ENCODE results near the gene ERG. TPM values are rescaled to one million over a fixed set of nuclear protein-coding genes. Genes with fewer than 3 reads are reported as not detected.

Gene ERG
- total RNA-seq, 2 experiments from 2014 or later, result not detected

GRCh38 chr21:38351176-38351959 is 146.9 kb downstream of the ERG start:
- CTCF ChIA-PET (ENCODE audit: unreplicated experiment), result interaction anchor here (0.5 kb wide), 1 partner anchor 71 kb away, joined by 3 read pairs; no protein-coding TSS in a partner anchor

GRCh38 chr21:38350684-38351083 is 147.6 kb downstream of the ERG start:
- no peaks in the 10 kb centered on the region for H3K9me3 ChIP-seq (ENCODE audit: low read length)
- no peaks in the 10 kb centered on the region for H3K4me1 ChIP-seq (ENCODE audit: insufficient read depth, low read length, poor library complexity, severe bottlenecking)
- no peak overlapping the region for H2AFZ ChIP-seq (ENCODE audit: low read length)
- intact Hi-C loops (cut with micrococcal nuclease; ENCODE audit: unreplicated experiment), result loop anchor here (5.0 kb wide), 1 partner anchor 193 kb away; no protein-coding TSS in a partner anchor
- POLR2A ChIA-PET, result no interaction called here
- no peak overlapping the region for H3K4me3 ChIP-seq (ENCODE audit: low read depth, low read length, poor library complexity, severe bottlenecking)
- BruUV-seq (replicated peaks), result no TSS peak
- H3K79me2 ChIP-seq (ENCODE audit: insufficient read depth, low read depth, low read length), result no peaks in the 10 kb centered on the region
- H3K36me3 ChIP-seq (ENCODE audit: insufficient read depth, low read length), result no peaks in the 10 kb centered on the region
- no peak overlapping the region for H3K4me2 ChIP-seq (ENCODE audit: low read length)
- no peak for DNase-seq (ENCODE audit: low spot score)
- H3K27ac ChIP-seq (ENCODE audit: low read depth, low read length, poor library complexity, severe bottlenecking), result no peak overlapping the region
- CTCF ChIA-PET (ENCODE audit: unreplicated experiment), result no interaction called here
- H3K9me2 ChIP-seq (ENCODE audit: insufficient read depth, low read length), result no peaks in the 10 kb centered on the region
- TF ChIP-seq EZH2phosphoT487 (IDR thresholded peaks at IDR 0.05; ENCODE audit: borderline replicate concordance, low read depth, low read length) (no peak), CTCF (conservative IDR thresholded peaks at IDR 0.05; ENCODE audit: low read length) (no peak)
- no peaks in the 10 kb centered on the region for H4K20me1 ChIP-seq (ENCODE audit: insufficient read depth, low read length)

More at GRCh38 chr21:38351176-38351959, 146.9 kb downstream of the ERG start:
- Histone ChIP-seq H3K79me2 (ENCODE audit: insufficient read depth, low read depth, low read length) (no peaks in the 10 kb centered on the region), H3K9me2 (ENCODE audit: insufficient read depth, low read length) (no peaks in the 10 kb centered on the region), H3K27ac (ENCODE audit: low read depth, low read length, poor library complexity, severe bottlenecking) (no peak overlapping the region), H3K4me3 (ENCODE audit: low read depth, low read length, poor library complexity, severe bottlenecking) (no peak overlapping the region), H2AFZ (ENCODE audit: low read length) (no peak overlapping the region), H3K9me3 (ENCODE audit: low read length) (no peaks in the 10 kb centered on the region), H3K4me2 (ENCODE audit: low read length) (no peak overlapping the region), H3K4me1 (ENCODE audit: insufficient read depth, low read length, poor library complexity, severe bottlenecking) (no peaks in the 10 kb centered on the region), H3K36me3 (ENCODE audit: insufficient read depth, low read length) (no peaks in the 10 kb centered on the region), H4K20me1 (ENCODE audit: insufficient read depth, low read length) (no peaks in the 10 kb centered on the region)
- TF ChIP-seq CTCF (conservative IDR thresholded peaks at IDR 0.05; ENCODE audit: low read length) (no peak), EZH2phosphoT487 (IDR thresholded peaks at IDR 0.05; ENCODE audit: borderline replicate concordance, low read depth, low read length) (no peak)
- DNase-seq (ENCODE audit: low spot score), result no peak
- intact Hi-C loops (cut with micrococcal nuclease; ENCODE audit: unreplicated experiment), result loop anchor here (5.0 kb wide), 1 partner anchor 194 kb away; no protein-coding TSS in a partner anchor
- POLR2A ChIA-PET, result no interaction called here
- BruUV-seq (replicated peaks), result no TSS peak

GRCh38 chr21:38349977-38350376 is 148.3 kb downstream of the ERG start:
- Histone ChIP-seq H3K4me1 (ENCODE audit: insufficient read depth, low read length, poor library complexity, severe bottlenecking) (no peaks in the 10 kb centered on the region), H3K4me2 (ENCODE audit: low read length) (no peak overlapping the region), H3K36me3 (ENCODE audit: insufficient read depth, low read length) (no peaks in the 10 kb centered on the region), H3K9me2 (ENCODE audit: insufficient read depth, low read length) (no peaks in the 10 kb centered on the region), H4K20me1 (ENCODE audit: insufficient read depth, low read length) (no peaks in the 10 kb centered on the region), H3K9me3 (ENCODE audit: low read length) (no peaks in the 10 kb centered on the region), H3K4me3 (ENCODE audit: low read depth, low read length, poor library complexity, severe bottlenecking) (no peak overlapping the region), H3K27ac (ENCODE audit: low read depth, low read length, poor library complexity, severe bottlenecking) (no peak overlapping the region), H2AFZ (ENCODE audit: low read length) (no peak overlapping the region), H3K79me2 (ENCODE audit: insufficient read depth, low read depth, low read length) (no peaks in the 10 kb centered on the region)
- DNase-seq (ENCODE audit: low spot score), result no peak
- TF ChIP-seq EZH2phosphoT487 (IDR thresholded peaks at IDR 0.05; ENCODE audit: borderline replicate concordance, low read depth, low read length) (no peak), CTCF (conservative IDR thresholded peaks at IDR 0.05; ENCODE audit: low read length) (no peak)
- ChIA-PET CTCF (ENCODE audit: unreplicated experiment) (no interaction called here), POLR2A (no interaction called here)
- intact Hi-C loops (cut with micrococcal nuclease; ENCODE audit: unreplicated experiment), result loop anchor here (5.0 kb wide), 1 partner anchor 193 kb away; no protein-coding TSS in a partner anchor
- no TSS peak for BruUV-seq (replicated peaks)

Data from OCI-LY7 (cell line).